Measurements from ENCODE around the gene HOXA3. TPM values are rescaled to one million over a fixed set of nuclear protein-coding genes. Genes with fewer than 3 reads are reported as not detected.
A peak's percentile ranks its signal among the peaks of the same experiment; 100 is the strongest.

HOXA3 gene
- total RNA-seq, 1 donor from 2014 or later = not detected

GRCh38 chr7:27133409-27134231, 18.8 kb downstream of the HOXA3 start:
- peaks cover 38% of the 10 kb centered on the region for H3K27me3 Mint-ChIP-seq (ENCODE audit: insufficient read depth)
- intact Hi-C loops (cut with micrococcal nuclease) = loop anchor here (1.0 to 5.0 kb wide), 5 partner anchors 17 to 1019 kb away; partner anchors contain the start of gene SKAP2
- peak overlapping the region; percentile 20 for H3K4me3 Mint-ChIP-seq

GRCh38 chr7:27132978-27133377, 19.4 kb downstream of the HOXA3 start:
- no peak overlapping the region for H3K4me3 Mint-ChIP-seq
- H3K4me1 Mint-ChIP-seq (ENCODE audit: low read depth) = peaks cover 33% of the 10 kb centered on the region
- H3K27ac Mint-ChIP-seq = no peak overlapping the region
- no peak for DNase-seq (ENCODE audit: low spot score)
- no peaks in the 10 kb centered on the region for H3K9me3 Mint-ChIP-seq
- intact Hi-C loops (cut with micrococcal nuclease) = loop anchor here (5.0 kb wide), 1 partner anchor 1019 kb away; no protein-coding TSS in a partner anchor
- H3K36me3 Mint-ChIP-seq (ENCODE audit: low read depth) = peaks cover 3% of the 10 kb centered on the region
- H3K27me3 Mint-ChIP-seq (ENCODE audit: insufficient read depth) = peaks cover 39% of the 10 kb centered on the region

More at GRCh38 chr7:27133409-27134231, 18.8 kb downstream of the HOXA3 start:
- H3K9me3 Mint-ChIP-seq = no peaks in the 10 kb centered on the region
- peaks cover 3% of the 10 kb centered on the region for H3K36me3 Mint-ChIP-seq (ENCODE audit: low read depth)
- peak overlapping the region; percentile 31 for H3K27ac Mint-ChIP-seq
- DNase-seq (ENCODE audit: low spot score) = no peak
- H3K4me1 Mint-ChIP-seq (ENCODE audit: low read depth) = peaks cover 33% of the 10 kb centered on the region

GRCh38 chr7:27132214-27132613, 20.2 kb downstream of the HOXA3 start:
- Mint-ChIP-seq H3K4me3 (no peak overlapping the region), H3K27me3 (ENCODE audit: insufficient read depth) (peaks cover 46% of the 10 kb centered on the region), H3K4me1 (ENCODE audit: low read depth) (peaks cover 33% of the 10 kb centered on the region), H3K9me3 (no peaks in the 10 kb centered on the region), H3K27ac (no peak overlapping the region), H3K36me3 (ENCODE audit: low read depth) (peaks cover 3% of the 10 kb centered on the region)
- intact Hi-C loops (cut with micrococcal nuclease) = loop anchor here (5.0 kb wide), 1 partner anchor 1020 kb away; no protein-coding TSS in a partner anchor
- DNase-seq (ENCODE audit: low spot score) = no peak

- DNase-seq (ENCODE audit: low spot score) = no peak
- intact Hi-C loops (cut with micrococcal nuclease) = loop anchor here (5.0 kb wide), 1 partner anchor 1021 kb away; no protein-coding TSS in a partner anchor
- no peaks in the 10 kb centered on the region for H3K9me3 Mint-ChIP-seq
- H3K27me3 Mint-ChIP-seq (ENCODE audit: insufficient read depth) = peaks cover 49% of the 10 kb centered on the region
- H3K4me1 Mint-ChIP-seq (ENCODE audit: low read depth) = peaks cover 33% of the 10 kb centered on the region
- peaks cover 3% of the 10 kb centered on the region for H3K36me3 Mint-ChIP-seq (ENCODE audit: low read depth)
- H3K4me3 Mint-ChIP-seq = peak overlapping the region; percentile 33
- no peak overlapping the region for H3K27ac Mint-ChIP-seq
Measured at GRCh38 chr7:27131390-27131819, 21.0 kb downstream of the HOXA3 start.

GRCh38 chr7:27130540-27131389, 21.6 kb downstream of the HOXA3 start, which contains the start of gene HOXA4:
Gene HOXA4 (minus strand): TSS chr7:27130757. CDS start chr7:27130733, 24 bp downstream.
- intact Hi-C loops (cut with micrococcal nuclease) = loop anchor here (5.0 kb wide), 1 partner anchor 1022 kb away; no protein-coding TSS in a partner anchor
- H3K36me3 Mint-ChIP-seq (ENCODE audit: low read depth) = peaks cover 3% of the 10 kb centered on the region
- H3K27ac Mint-ChIP-seq = no peak within 1 kb of the TSS
- H3K4me1 Mint-ChIP-seq (ENCODE audit: low read depth) = peaks cover 27% of the 10 kb centered on the region
- peaks cover 51% of the 10 kb centered on the region for H3K27me3 Mint-ChIP-seq (ENCODE audit: insufficient read depth)
- peak within 1 kb of the TSS; percentile 51 for H3K4me3 Mint-ChIP-seq
- no peaks in the 10 kb centered on the region for H3K9me3 Mint-ChIP-seq
- peak; percentile 67 for DNase-seq (ENCODE audit: low spot score)

GRCh38 chr7:27129729-27130539, 22.4 kb downstream of the HOXA3 start:
- DNase-seq (ENCODE audit: low spot score) = no peak
- Mint-ChIP-seq H3K4me3 (peak overlapping the region; percentile 15), H3K4me1 (ENCODE audit: low read depth) (peaks cover 19% of the 10 kb centered on the region), H3K36me3 (ENCODE audit: low read depth) (peaks cover 3% of the 10 kb centered on the region), H3K27ac (no peak overlapping the region), H3K9me3 (no peaks in the 10 kb centered on the region), H3K27me3 (ENCODE audit: insufficient read depth) (peaks cover 53% of the 10 kb centered on the region)
- intact Hi-C loops (cut with micrococcal nuclease) = loop anchor here (5.0 kb wide), 1 partner anchor 1022 kb away; no protein-coding TSS in a partner anchor

- intact Hi-C loops (cut with micrococcal nuclease) = no loop called here
- no peak for DNase-seq (ENCODE audit: low spot score)
- H3K4me3 Mint-ChIP-seq = peak overlapping the region; percentile 15
- no peaks in the 10 kb centered on the region for H3K9me3 Mint-ChIP-seq
- H3K36me3 Mint-ChIP-seq (ENCODE audit: low read depth) = peaks cover 3% of the 10 kb centered on the region
- H3K27ac Mint-ChIP-seq = no peak overlapping the region
- H3K4me1 Mint-ChIP-seq (ENCODE audit: low read depth) = peaks cover 10% of the 10 kb centered on the region
- H3K27me3 Mint-ChIP-seq (ENCODE audit: insufficient read depth) = peaks cover 54% of the 10 kb centered on the region
Measured at GRCh38 chr7:27128776-27129728, 23.3 kb downstream of the HOXA3 start.

GRCh38 chr7:27128034-27128433, 24.3 kb downstream of the HOXA3 start:
- H3K9me3 Mint-ChIP-seq = no peaks in the 10 kb centered on the region
- no peak overlapping the region for H3K4me3 Mint-ChIP-seq
- intact Hi-C loops (cut with micrococcal nuclease) = no loop called here
- H3K27me3 Mint-ChIP-seq (ENCODE audit: insufficient read depth) = peaks cover 47% of the 10 kb centered on the region
- DNase-seq (ENCODE audit: low spot score) = no peak
- peaks cover under 1% of the 10 kb centered on the region for H3K4me1 Mint-ChIP-seq (ENCODE audit: low read depth)
- no peaks in the 10 kb centered on the region for H3K36me3 Mint-ChIP-seq (ENCODE audit: low read depth)
- no peak overlapping the region for H3K27ac Mint-ChIP-seq

GRCh38 chr7:27126596-27127327, 25.6 kb downstream of the HOXA3 start:
- H3K4me1 Mint-ChIP-seq (ENCODE audit: low read depth) = no peaks in the 10 kb centered on the region
- intact Hi-C loops (cut with micrococcal nuclease) = no loop called here
- no peak for DNase-seq (ENCODE audit: low spot score)
- no peaks in the 10 kb centered on the region for H3K36me3 Mint-ChIP-seq (ENCODE audit: low read depth)
- peaks cover 38% of the 10 kb centered on the region for H3K27me3 Mint-ChIP-seq (ENCODE audit: insufficient read depth)
- H3K4me3 Mint-ChIP-seq = no peak overlapping the region
- H3K27ac Mint-ChIP-seq = no peak overlapping the region
- no peaks in the 10 kb centered on the region for H3K9me3 Mint-ChIP-seq

- Mint-ChIP-seq H3K4me1 (ENCODE audit: low read depth) (no peaks in the 10 kb centered on the region), H3K27ac (no peak overlapping the region), H3K9me3 (no peaks in the 10 kb centered on the region), H3K36me3 (ENCODE audit: low read depth) (no peaks in the 10 kb centered on the region), H3K4me3 (no peak overlapping the region), H3K27me3 (ENCODE audit: insufficient read depth) (peaks cover 34% of the 10 kb centered on the region)
- intact Hi-C loops (cut with micrococcal nuclease) = no loop called here
- DNase-seq (ENCODE audit: low spot score) = no peak
Measured at GRCh38 chr7:27125986-27126394, 26.4 kb downstream of the HOXA3 start.

All from activated T-helper 1 cell treated with anti-CD3 and anti-CD28 coated beads, Interleukin-12 subunit alpha, Interleukin-12 subunit beta, Interleukin-2, Interleukin-4 antibody, amounts not matched to agents 30 ng/mL and 10 ng/mL and 1 ng/mL, durations not matched to agents 14 hours and 24 hours and 36 hours (primary cell).